OCI-LY7 (cell line): Measurements from ENCODE around the gene PSEN1. TPM values are rescaled to one million over a fixed set of nuclear protein-coding genes. Genes with fewer than 3 reads are reported as not detected.

ENCODE experiments used
- BruUV-seq: library from RNA; stranded (reverse); fragments of 400-500 nt; replicated peaks from 2 replicates; lab custom pipeline; 2021; lab: Mats Ljungman, UMichigan
- CTCF ChIA-PET: fragments of 300-600 bp; sonication (Branson Sonifier 250); formaldehyde crosslinking; loops from one replicate; lab custom pipeline; 2022; ENCODE audit warnings: antibody characterized with exemption; ENCODE audit not compliant: unreplicated experiment; lab: Charles Lee
- POLR2A ChIA-PET: fragments of 300-600 bp; sonication (Branson Sonifier 250); formaldehyde crosslinking; loops from one replicate; lab custom pipeline; 2022; ENCODE audit warnings: antibody characterized with exemption; lab: Charles Lee
- DNase-seq: peaks from one replicate; pipeline ENCODE4 v3.0.0-alpha.2; 2015; ENCODE audit warnings: low spot score
- H2AFZ ChIP-seq: fragments of 200-600 bp; sonication (generic), shearing (Covaris generic); 2 replicates; pipeline ENCODE4 v1.6.1; 2014; ENCODE audit warnings: mild to moderate bottlenecking, antibody characterized with exemption, low read length, moderate library complexity
- H3K27ac ChIP-seq: fragments of 200-600 bp; sonication (generic); 2 replicates; pipeline ENCODE4 v1.5.1; 2014; ENCODE audit warnings: mixed run types, low read depth, mild to moderate bottlenecking, moderate library complexity, low read length, inconsistent platforms; ENCODE audit not compliant: poor library complexity, severe bottlenecking
- H3K36me3 ChIP-seq: fragments of 200-600 bp; sonication (generic); 2 replicates; pipeline ENCODE4 v1.6.1; 2014; ENCODE audit warnings: mild to moderate bottlenecking, antibody characterized with exemption, low read length, moderate library complexity, mixed read lengths; ENCODE audit not compliant: insufficient read depth
- H3K4me1 ChIP-seq: fragments of 200-600 bp; sonication (generic); 2 replicates; pipeline ENCODE4 v1.5.1; 2014; ENCODE audit warnings: mild to moderate bottlenecking, low read length; ENCODE audit not compliant: insufficient read depth, poor library complexity, severe bottlenecking
- H3K4me2 ChIP-seq: fragments of 200-600 bp; sonication (generic); 2 replicates; pipeline ENCODE4 v1.6.1; 2014; ENCODE audit warnings: mild to moderate bottlenecking, low read length
- H3K4me3 ChIP-seq: fragments of 200-600 bp; sonication (generic); 2 replicates; pipeline ENCODE4 v1.5.1; 2014; ENCODE audit warnings: mild to moderate bottlenecking, low read depth, low read length; ENCODE audit not compliant: poor library complexity, severe bottlenecking
- H3K79me2 ChIP-seq: fragments of 200-600 bp; sonication (generic); 2 replicates; pipeline ENCODE4 v1.6.1; 2016; ENCODE audit warnings: low read depth, mild to moderate bottlenecking, low read length, moderate library complexity, mixed read lengths; ENCODE audit not compliant: insufficient read depth
- H3K9me2 ChIP-seq: fragments of 200-600 bp; sonication (generic); 2 replicates; pipeline ENCODE4 v1.6.1; 2016; ENCODE audit warnings: mild to moderate bottlenecking, low read length, mixed read lengths; ENCODE audit not compliant: insufficient read depth
- H3K9me3 ChIP-seq: fragments of 200-600 bp; sonication (generic); 2 replicates; pipeline ENCODE4 v1.6.1; 2014; ENCODE audit warnings: mild to moderate bottlenecking, mixed run types, low read length, mixed read lengths
- H4K20me1 ChIP-seq: fragments of 200-600 bp; sonication (generic); 2 replicates; pipeline ENCODE4 v1.6.1; 2014; ENCODE audit warnings: mild to moderate bottlenecking, antibody characterized with exemption, low read length, moderate library complexity, mixed read lengths; ENCODE audit not compliant: insufficient read depth
- CTCF ChIP-seq: fragments of 200-600 bp; sonication (generic); conservative IDR thresholded peaks from 2 replicates; pipeline ENCODE4 v1.5.1; 2014; ENCODE audit warnings: mild to moderate bottlenecking, antibody characterized with exemption, low read length, moderate library complexity, mixed read lengths
- EZH2phosphoT487 ChIP-seq: fragments of 200-600 bp; sonication (generic); IDR thresholded peaks from 2 replicates; pipeline ENCODE4 v1.6.1; 2018; ENCODE audit warnings: low read depth, borderline replicate concordance, mild to moderate bottlenecking, mixed run types, antibody characterized with exemption, low read length, moderate library complexity, mixed read lengths
- intact Hi-C: fragments of 100-400 bp; cut with micrococcal nuclease; formaldehyde crosslinking; loops from one replicate; pipeline ENCODE4 v1.10.0; 2022; ENCODE audit not compliant: unreplicated experiment
- total RNA-seq, 2 experiments: library from RNA; depleted of rRNA in 1 of 2; stranded (reverse); fragments of >200 nt in 1 of 2; shearing (Covaris generic) in 1 of 2; gene quantifications; 2 replicates each; pipeline ENCODE4 v1.2.3, GENCODE V29; 2014 to 2022

PSEN1 gene
- total RNA-seq, 2 experiments from 2014 or later, result 24.4 to 28.0 TPM

GRCh38 chr14:73143617-73144016 is 7.3 kb downstream of the PSEN1 start:
- POLR2A ChIA-PET, result interaction anchor here (0.6 kb wide), 1 partner anchor 65 kb away, joined by 3 read pairs; no protein-coding TSS in a partner anchor
- CTCF ChIA-PET, result no interaction called here
- H3K4me1 ChIP-seq, result no peaks in the 10 kb centered on the region
- intact Hi-C loops, result no loop called here
- H3K4me3 ChIP-seq, result no peak overlapping the region
- peaks cover 16% of the 10 kb centered on the region; the same call in 1 of the 2 replicates for H3K36me3 ChIP-seq
- no peak overlapping the region for H3K4me2 ChIP-seq
- H3K9me3 ChIP-seq, result no peaks in the 10 kb centered on the region
- H2AFZ ChIP-seq, result no peak overlapping the region
- H3K9me2 ChIP-seq, result no peaks in the 10 kb centered on the region
- no peak for TF ChIP-seq CTCF
- H3K79me2 ChIP-seq, result peaks cover 40% of the 10 kb centered on the region
- no TSS peak for BruUV-seq
- DNase-seq, result no peak
- no peaks in the 10 kb centered on the region for H4K20me1 ChIP-seq
- H3K27ac ChIP-seq, result no peak overlapping the region

GRCh38 chr14:73145371-73145770 is 9.1 kb downstream of the PSEN1 start:
- Histone ChIP-seq H3K4me2 (no peak overlapping the region), H3K4me3 (no peak overlapping the region), H4K20me1 (no peaks in the 10 kb centered on the region), H3K36me3 (peaks cover 28% of the 10 kb centered on the region), H3K79me2 (peaks cover 32% of the 10 kb centered on the region), H2AFZ (no peak overlapping the region), H3K27ac (no peak overlapping the region), H3K9me3 (no peaks in the 10 kb centered on the region), H3K9me2 (no peaks in the 10 kb centered on the region), H3K4me1 (no peaks in the 10 kb centered on the region)
- ChIA-PET CTCF (no interaction called here), POLR2A (no interaction called here)
- BruUV-seq, result no TSS peak
- no peak for DNase-seq
- intact Hi-C loops, result no loop called here
- TF ChIP-seq EZH2phosphoT487 (no peak), CTCF (no peak)

GRCh38 chr14:73146111-73146510 is 9.8 kb downstream of the PSEN1 start:
- no peak for TF ChIP-seq CTCF
- no peak for TF ChIP-seq EZH2phosphoT487
- no peak for DNase-seq
- Histone ChIP-seq H2AFZ (no peak overlapping the region), H3K4me1 (no peaks in the 10 kb centered on the region), H3K4me2 (no peak overlapping the region), H3K36me3 (peaks cover 33% of the 10 kb centered on the region), H4K20me1 (no peaks in the 10 kb centered on the region), H3K4me3 (no peak overlapping the region), H3K9me2 (no peaks in the 10 kb centered on the region), H3K79me2 (peaks cover 24% of the 10 kb centered on the region), H3K27ac (no peak overlapping the region), H3K9me3 (no peaks in the 10 kb centered on the region)
- POLR2A ChIA-PET, result interaction anchor here (1.8 kb wide), 1 partner anchor 9 kb away, joined by 5 read pairs; the partner anchor contains the start of gene PSEN1
- BruUV-seq, result no TSS peak
- CTCF ChIA-PET, result no interaction called here
- intact Hi-C loops, result no loop called here
